Measurements from ENCODE around the gene UXS1.

DNA sequence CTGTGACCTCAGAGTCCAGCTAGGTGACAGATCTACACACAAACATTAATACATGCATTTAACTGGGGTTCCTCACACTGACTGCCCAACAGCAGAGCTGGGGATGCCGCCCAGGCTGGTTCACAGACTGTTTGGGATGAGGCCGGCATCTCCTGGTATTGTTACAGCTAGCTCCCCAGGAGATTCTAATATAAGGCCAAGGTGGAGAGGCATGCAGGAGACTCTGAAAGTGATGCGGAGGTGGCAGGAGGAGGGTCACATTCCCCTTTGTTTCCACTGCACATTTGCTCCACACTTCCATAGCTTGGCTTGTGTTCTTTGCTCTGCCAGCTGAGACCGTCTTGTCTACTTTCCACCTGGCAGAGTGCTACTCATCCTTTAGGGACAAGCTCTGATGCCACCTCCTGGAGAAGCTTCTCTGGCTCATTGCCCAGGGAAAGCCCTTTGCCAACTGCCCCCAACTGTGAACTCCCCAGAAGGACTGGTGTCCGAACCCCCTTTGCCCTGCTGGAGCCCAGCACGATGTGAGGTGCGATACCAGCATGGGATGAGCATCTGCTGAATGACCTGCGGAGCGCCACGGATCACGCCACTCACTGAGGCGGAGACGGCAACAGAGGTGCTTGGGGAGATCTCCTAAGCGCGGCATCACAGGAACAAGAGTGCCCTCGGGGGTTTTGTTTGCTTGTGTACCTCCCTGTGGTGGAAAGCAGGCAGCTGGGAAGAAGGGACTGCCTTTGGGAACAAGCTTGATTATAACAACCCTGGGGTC lies 88.8 kb downstream of the UXS1 start:
- TF ChIP-seq, protein P1, sequence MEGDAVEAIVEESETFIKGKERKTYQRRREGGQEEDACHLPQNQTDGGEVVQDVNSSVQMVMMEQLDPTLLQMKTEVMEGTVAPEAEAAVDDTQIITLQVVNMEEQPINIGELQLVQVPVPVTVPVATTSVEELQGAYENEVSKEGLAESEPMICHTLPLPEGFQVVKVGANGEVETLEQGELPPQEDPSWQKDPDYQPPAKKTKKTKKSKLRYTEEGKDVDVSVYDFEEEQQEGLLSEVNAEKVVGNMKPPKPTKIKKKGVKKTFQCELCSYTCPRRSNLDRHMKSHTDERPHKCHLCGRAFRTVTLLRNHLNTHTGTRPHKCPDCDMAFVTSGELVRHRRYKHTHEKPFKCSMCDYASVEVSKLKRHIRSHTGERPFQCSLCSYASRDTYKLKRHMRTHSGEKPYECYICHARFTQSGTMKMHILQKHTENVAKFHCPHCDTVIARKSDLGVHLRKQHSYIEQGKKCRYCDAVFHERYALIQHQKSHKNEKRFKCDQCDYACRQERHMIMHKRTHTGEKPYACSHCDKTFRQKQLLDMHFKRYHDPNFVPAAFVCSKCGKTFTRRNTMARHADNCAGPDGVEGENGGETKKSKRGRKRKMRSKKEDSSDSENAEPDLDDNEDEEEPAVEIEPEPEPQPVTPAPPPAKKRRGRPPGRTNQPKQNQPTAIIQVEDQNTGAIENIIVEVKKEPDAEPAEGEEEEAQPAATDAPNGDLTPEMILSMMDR (IDR thresholded peaks at IDR 0.05) = no peak
- TF ChIP-seq POLR2A (IDR thresholded peaks at IDR 0.05) (no peak), POLR2AphosphoS5 (IDR thresholded peaks at IDR 0.05) (no peak)
